Neural cell (in vitro differentiated cells): ENCODE data around the gene DNAH8.

Experiments used
- CTCF ChIP-seq: fragments of 450-650 bp; IDR thresholded peaks from 2 replicates; pipeline ENCODE4 v1.5.1; 2014; ENCODE audit warnings: antibody characterized with exemption, mild to moderate bottlenecking, moderate library complexity; ENCODE audit not compliant: poor library complexity, severe bottlenecking
- EP300 ChIP-seq: fragments of 450-650 bp; conservative IDR thresholded peaks from 2 replicates; pipeline ENCODE4 v1.6.1; 2014; ENCODE audit warnings: antibody characterized with exemption, mild to moderate bottlenecking, moderate library complexity; ENCODE audit not compliant: poor library complexity, severe bottlenecking
- EZH2 ChIP-seq: fragments of 200-600, 300-800 bp; shearing (Covaris generic), sonication (generic); IDR thresholded peaks from 2 replicates; pipeline ENCODE4 v1.6.1; 2014; ENCODE audit warnings: antibody characterized with exemption, low read length, borderline replicate concordance, mild to moderate bottlenecking; ENCODE audit not compliant: insufficient read depth, poor library complexity, severe bottlenecking
- RAD21 ChIP-seq: fragments of 450-650 bp; conservative IDR thresholded peaks from 2 replicates; pipeline ENCODE4 v1.6.1; 2014; ENCODE audit warnings: antibody characterized with exemption, mild to moderate bottlenecking, moderate library complexity
- TAF1 ChIP-seq: IDR thresholded peaks from 2 replicates; pipeline ENCODE4 v1.6.1; 2012; ENCODE audit warnings: low read depth

DNA sequence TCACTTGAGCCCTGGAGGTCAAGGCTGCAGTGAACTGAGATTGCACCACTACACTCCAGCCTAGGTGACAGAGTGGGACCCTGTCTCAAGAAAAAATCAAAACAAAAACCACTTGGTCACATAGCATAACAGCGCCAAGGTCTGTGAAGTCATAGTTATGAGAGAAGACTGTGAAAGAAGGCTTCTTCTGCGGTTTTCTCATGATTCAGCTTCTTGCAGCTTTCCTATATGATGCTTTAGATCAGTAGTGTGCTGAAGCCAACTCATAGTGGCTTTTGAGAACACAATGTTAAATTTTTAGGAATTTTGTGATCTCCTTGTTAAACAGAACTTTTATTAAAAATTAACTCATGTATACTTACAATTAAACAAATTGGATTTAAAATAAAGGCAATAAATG, 197.3 kb downstream of the DNAH8 start:
- TF ChIP-seq RAD21 (no peak), CTCF (no peak), EZH2 (no peak), EP300 (no peak), TAF1 (no peak)
